ENCODE results near the gene BRMS1.

The BRMS1 gene

DNA sequence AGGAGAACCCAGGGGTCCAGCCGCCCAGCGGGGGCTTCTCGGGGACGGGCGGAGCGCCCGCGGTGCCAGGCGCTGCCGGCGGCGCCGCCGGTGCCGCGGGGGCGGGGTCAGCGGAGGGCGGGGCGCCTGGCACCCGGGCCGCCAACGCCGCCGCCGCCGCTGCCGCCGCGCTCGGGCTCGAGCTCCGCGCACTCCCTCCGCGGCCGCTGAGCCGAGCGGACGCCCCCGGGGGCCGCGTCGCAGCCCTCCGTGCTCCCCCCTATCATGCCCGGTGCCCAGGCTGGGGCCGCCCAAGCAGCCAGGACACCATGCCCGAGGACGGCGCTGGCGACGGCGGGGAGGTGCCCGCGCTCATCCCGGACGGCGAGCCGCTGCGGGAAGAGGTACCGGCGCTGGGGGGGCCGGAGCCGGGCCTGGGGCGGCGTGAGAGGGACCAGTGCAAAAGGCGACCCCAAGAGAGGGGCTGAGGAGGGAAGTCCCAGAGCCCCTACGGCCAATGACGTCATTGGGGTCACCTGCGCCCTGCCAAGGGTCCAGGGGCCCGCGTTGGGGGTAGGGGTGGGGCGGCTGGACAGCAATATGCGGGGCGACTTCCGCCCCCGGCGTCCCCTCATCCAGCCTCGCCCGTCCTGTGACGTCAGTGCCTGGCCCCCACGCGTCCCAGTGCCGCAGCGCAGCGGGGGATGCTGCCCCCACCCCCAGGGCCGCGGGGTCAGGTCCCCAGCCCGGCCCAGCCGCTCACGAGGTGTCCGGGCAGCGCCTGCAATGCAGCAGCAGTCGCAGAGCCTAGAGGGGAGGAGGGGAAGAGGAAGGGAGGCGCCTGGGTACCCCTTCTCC lies 53.0 kb downstream of the BRMS1 start, which contains the start of gene TMEM151A:
Gene TMEM151A (plus strand): TSS at position 189 of the 837 bp plus-strand sequence. CDS start 120 bp downstream, at position 309.
- Histone ChIP-seq H3K4me3 (ENCODE audit: low read depth in 1 of 2, low read length in 1 of 2) (peak within 1 kb of the TSS in 1 of 2 experiments; percentile 41), H3K4me1 (ENCODE audit: control insufficient read depth in 1 of 2, insufficient read depth in 1 of 2, low read depth in 1 of 2, low read length in 1 of 2) (peaks cover 20 to 24% of the 10 kb centered on the region in 2 experiments), H3K9me3 (no peaks in the 10 kb centered on the region), H3K27ac (no peak within 1 kb of the TSS), H3K36me3 (no peaks in the 10 kb centered on the region), H3K27me3 (peaks cover 75% of the 10 kb centered on the region)
- TF ChIP-seq, protein P1, sequence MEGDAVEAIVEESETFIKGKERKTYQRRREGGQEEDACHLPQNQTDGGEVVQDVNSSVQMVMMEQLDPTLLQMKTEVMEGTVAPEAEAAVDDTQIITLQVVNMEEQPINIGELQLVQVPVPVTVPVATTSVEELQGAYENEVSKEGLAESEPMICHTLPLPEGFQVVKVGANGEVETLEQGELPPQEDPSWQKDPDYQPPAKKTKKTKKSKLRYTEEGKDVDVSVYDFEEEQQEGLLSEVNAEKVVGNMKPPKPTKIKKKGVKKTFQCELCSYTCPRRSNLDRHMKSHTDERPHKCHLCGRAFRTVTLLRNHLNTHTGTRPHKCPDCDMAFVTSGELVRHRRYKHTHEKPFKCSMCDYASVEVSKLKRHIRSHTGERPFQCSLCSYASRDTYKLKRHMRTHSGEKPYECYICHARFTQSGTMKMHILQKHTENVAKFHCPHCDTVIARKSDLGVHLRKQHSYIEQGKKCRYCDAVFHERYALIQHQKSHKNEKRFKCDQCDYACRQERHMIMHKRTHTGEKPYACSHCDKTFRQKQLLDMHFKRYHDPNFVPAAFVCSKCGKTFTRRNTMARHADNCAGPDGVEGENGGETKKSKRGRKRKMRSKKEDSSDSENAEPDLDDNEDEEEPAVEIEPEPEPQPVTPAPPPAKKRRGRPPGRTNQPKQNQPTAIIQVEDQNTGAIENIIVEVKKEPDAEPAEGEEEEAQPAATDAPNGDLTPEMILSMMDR (IDR thresholded peaks at IDR 0.05), result no peak

DNA sequence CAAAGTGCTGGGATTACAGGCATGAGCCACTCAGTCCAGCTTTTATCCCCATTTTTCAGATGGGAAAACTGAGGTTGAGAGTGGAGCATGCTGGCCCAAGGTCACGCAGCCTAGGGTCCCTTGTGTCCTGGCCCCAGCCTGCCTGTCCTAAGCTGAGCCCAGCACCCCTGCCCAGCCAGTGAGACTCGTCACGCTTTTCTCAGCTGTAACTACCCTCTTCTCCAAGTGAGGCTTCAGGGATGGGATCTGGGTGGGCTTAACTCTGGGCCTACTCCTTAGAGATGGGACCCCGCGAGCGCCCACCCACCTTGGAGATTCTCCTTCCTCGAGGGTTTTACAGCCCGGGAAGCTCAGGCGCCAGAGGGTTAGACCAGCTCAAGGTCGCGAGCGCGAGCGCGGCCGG lies 53.6 kb downstream of the BRMS1 start:
- H3K27ac ChIP-seq, result no peak overlapping the region
- TF ChIP-seq, protein P1 (IDR thresholded peaks at IDR 0.05), result no peak
- H3K9me3 ChIP-seq, result no peaks in the 10 kb centered on the region
- H3K27me3 ChIP-seq, result peaks cover 69% of the 10 kb centered on the region
- peaks cover 20 to 24% of the 10 kb centered on the region in 2 experiments for H3K4me1 ChIP-seq (ENCODE audit: control insufficient read depth in 1 of 2, insufficient read depth in 1 of 2, low read depth in 1 of 2, low read length in 1 of 2)
- H3K4me3 ChIP-seq (ENCODE audit: low read depth in 1 of 2, low read length in 1 of 2), result no peak overlapping the region
- H3K36me3 ChIP-seq, result no peaks in the 10 kb centered on the region

DNA sequence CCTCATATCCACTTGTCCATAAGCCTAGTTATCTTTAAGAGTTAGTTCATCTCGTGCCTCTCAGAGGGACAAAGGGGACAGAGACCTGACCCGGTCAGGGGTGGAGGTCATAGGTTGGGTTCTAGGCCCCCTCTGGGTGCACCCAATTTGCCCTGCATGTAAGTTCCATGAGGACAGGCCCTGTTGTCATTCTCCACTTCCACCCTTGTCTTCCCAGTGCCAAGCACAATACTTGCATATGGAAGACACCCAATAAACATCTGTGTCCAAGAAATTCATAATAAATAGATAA lies 54.6 kb downstream of the BRMS1 start:
- TF ChIP-seq, protein P1 (IDR thresholded peaks at IDR 0.05), result no peak
- no peak overlapping the region for H3K4me3 ChIP-seq (ENCODE audit: low read depth in 1 of 2, low read length in 1 of 2)

DNA sequence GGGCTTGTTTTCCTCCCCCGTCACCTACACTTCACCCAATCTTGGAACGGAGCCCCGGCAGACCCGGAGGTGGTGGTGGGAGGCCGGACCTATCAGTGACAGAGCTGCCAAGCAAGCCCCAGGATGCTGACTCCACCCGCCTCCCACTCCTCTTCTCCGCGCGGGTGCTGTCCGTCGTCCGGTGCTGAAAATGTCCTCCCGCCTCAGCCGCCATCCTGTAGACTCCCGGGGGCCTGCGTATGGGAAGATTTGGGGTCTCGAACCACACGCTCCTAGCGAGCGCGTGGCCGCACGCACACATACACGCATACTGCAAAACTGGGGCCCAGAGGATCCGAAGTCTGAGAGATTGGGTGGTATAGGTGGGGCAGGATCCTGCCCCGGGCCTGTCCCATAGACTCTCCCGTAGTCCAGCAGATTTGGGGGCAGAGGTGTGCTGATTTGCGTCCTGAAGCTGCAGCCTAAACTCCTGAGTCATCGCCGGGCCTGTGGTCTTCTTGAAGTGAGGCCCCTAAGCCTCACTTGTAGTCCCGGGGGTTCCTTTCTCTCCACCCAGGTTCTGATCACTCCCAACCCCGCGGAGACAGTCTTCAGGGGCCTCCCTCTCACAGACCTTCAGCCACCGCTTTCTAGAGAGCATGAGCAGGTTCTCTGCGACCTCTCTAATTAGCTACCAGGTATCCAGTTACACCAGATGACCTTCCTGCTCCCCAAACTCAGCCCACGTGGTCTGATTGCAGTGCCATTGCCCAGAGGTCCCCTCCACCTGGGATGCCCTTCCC lies 55.2 kb downstream of the BRMS1 start:
- Histone ChIP-seq H3K27me3 (peaks cover 55% of the 10 kb centered on the region), H3K4me1 (ENCODE audit: control insufficient read depth in 1 of 2, insufficient read depth in 1 of 2, low read depth in 1 of 2, low read length in 1 of 2) (peaks cover 20 to 24% of the 10 kb centered on the region in 2 experiments), H3K27ac (peak overlapping the region; percentile 65), H3K36me3 (no peaks in the 10 kb centered on the region), H3K4me3 (ENCODE audit: low read depth in 1 of 2, low read length in 1 of 2) (peak overlapping the region; percentile 69 to 86), H3K9me3 (no peaks in the 10 kb centered on the region)
- TF ChIP-seq, protein P1 (IDR thresholded peaks at IDR 0.05), result no peak

More for the DNA sequence above, 54.6 kb downstream of the BRMS1 start:
- no peak overlapping the region for H3K27ac ChIP-seq
- no peaks in the 10 kb centered on the region for H3K36me3 ChIP-seq
- peaks cover 59% of the 10 kb centered on the region for H3K27me3 ChIP-seq
- peaks cover 20 to 24% of the 10 kb centered on the region in 2 experiments for H3K4me1 ChIP-seq (ENCODE audit: control insufficient read depth in 1 of 2, insufficient read depth in 1 of 2, low read depth in 1 of 2, low read length in 1 of 2)
- no peaks in the 10 kb centered on the region for H3K9me3 ChIP-seq

DNA sequence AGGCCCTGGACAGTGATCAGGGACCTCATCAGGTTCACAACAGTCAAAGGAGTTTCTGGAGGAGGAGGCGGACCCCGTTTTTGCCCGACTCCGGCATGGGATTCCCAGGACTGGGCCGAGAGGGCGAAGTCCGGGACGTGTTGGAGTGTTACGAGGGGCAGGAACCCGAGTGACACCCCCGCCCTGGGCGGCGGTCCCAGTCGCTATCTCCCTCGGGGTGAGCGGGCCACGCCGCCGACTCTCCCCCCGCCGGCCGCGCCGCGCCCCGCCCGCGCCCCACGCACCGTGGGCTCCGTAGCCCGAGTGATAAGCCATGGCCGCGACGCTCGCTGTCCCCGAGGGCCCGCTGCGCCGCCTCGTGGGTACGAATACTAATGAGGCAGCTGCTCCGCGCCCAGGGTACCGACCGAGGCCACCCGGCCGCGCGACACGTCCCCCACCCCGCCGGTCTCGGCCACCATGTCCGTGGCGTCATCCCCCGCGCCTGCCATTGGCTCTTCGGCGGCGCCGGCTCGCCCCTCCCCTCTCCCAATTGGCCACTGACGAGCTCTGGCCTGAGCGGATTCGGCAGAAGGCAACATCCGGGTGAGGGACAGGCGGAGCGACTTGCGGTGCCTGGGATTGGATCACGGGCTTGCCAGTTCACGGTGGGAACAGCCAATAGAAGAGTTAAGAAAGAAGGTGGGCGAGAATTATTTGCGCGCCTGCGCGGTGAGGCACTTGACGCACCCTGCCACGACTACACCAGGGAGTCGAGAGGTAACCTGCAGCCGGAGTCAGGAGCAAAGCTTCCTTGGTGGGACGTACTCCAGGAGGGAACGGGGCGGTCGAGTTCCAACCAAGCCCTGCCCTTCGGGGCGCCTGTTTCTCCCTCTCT lies 56.0 kb downstream of the BRMS1 start, which contains the start of gene YIF1A:
Gene YIF1A (minus strand): TSS at position 473 of the 877 bp plus-strand sequence. CDS start 158 bp downstream, at position 315.
- H3K4me1 ChIP-seq (ENCODE audit: control insufficient read depth in 1 of 2, insufficient read depth in 1 of 2, low read depth in 1 of 2, low read length in 1 of 2), result peaks cover 20 to 24% of the 10 kb centered on the region in 2 experiments
- peak within 1 kb of the TSS; percentile 65 for H3K27ac ChIP-seq
- no peaks in the 10 kb centered on the region for H3K9me3 ChIP-seq
- no peaks in the 10 kb centered on the region for H3K36me3 ChIP-seq
- TF ChIP-seq, protein P1 (IDR thresholded peaks at IDR 0.05), result peak; percentile 54
- peak within 1 kb of the TSS; percentile 69 to 86 for H3K4me3 ChIP-seq (ENCODE audit: low read depth in 1 of 2, low read length in 1 of 2)
- H3K27me3 ChIP-seq, result peaks cover 46% of the 10 kb centered on the region
